Glomerular visceral epithelial cell (primary cell): ENCODE measurements around the gene MMP24.
"Not testable (repeated sequence)": the region's sequence is repeated elsewhere in the genome, so short reads cannot be mapped to it uniquely, and the experiment has no call there.

Experiments used
- DNase-seq: peaks from one replicate; pipeline ENCODE4 v3.0.0-alpha.2; 2016; ENCODE audit errors: extremely low spot score

The MMP24 gene

GRCh38 chr20:35257175-35257909 lies 30.9 kb downstream of the MMP24 start:
- DNase-seq = peak; percentile 74

GRCh38 chr20:35260426-35260825 lies 33.9 kb downstream of the MMP24 start:
- DNase-seq = no peak

- DNase-seq = not testable (repeated sequence)
Measured at GRCh38 chr20:35262321-35262720, 35.8 kb downstream of the MMP24 start.

GRCh38 chr20:35262731-35263531 lies 36.4 kb downstream of the MMP24 start:
- DNase-seq = peak; percentile 99

- DNase-seq = peak; percentile 93
Measured at GRCh38 chr20:35263532-35264341, 37.2 kb downstream of the MMP24 start.

GRCh38 chr20:35264755-35265154 lies 38.3 kb downstream of the MMP24 start:
- DNase-seq = peak; percentile 77

- DNase-seq = no peak
Measured at GRCh38 chr20:35267092-35267491, 40.6 kb downstream of the MMP24 start.

GRCh38 chr20:35269055-35269781 lies 42.7 kb downstream of the MMP24 start:
- peak; percentile 81 for DNase-seq

GRCh38 chr20:35270021-35270902 lies 43.8 kb downstream of the MMP24 start:
- DNase-seq = no peak

- peak; percentile 32 for DNase-seq
Measured at GRCh38 chr20:35271073-35271882, 44.8 kb downstream of the MMP24 start.

- DNase-seq = peak; percentile 65
Measured at GRCh38 chr20:35271904-35272303, 45.4 kb downstream of the MMP24 start.

- no peak for DNase-seq
Measured at GRCh38 chr20:35273449-35274171, 47.1 kb downstream of the MMP24 start.

- peak; percentile 30 for DNase-seq
Measured at GRCh38 chr20:35274172-35275092, 47.9 kb downstream of the MMP24 start.

GRCh38 chr20:35275741-35276251 lies 49.3 kb downstream of the MMP24 start:
- no peak for DNase-seq

- peak; percentile 32 for DNase-seq
Measured at GRCh38 chr20:35276408-35276807, 49.9 kb downstream of the MMP24 start.

GRCh38 chr20:35277127-35277526 lies 50.6 kb downstream of the MMP24 start:
- DNase-seq = no peak

GRCh38 chr20:35277531-35278395 lies 51.3 kb downstream of the MMP24 start, which contains the start of gene MMP24OS:
Gene MMP24OS, minus strand, starts transcription at chr20:35278122. Its CDS starts 193 bp downstream, at chr20:35277929.
- DNase-seq = peak; percentile 83
